Activated CD4-positive, alpha-beta memory T cell treated with anti-CD3 and anti-CD28 coated beads, Interleukin-2, amount 10 ng/mL, durations not matched to agents 7 days and 5 days (primary cell): ENCODE data around the gene NTRK3. TPM values are rescaled to one million over a fixed set of nuclear protein-coding genes. Genes with fewer than 3 reads are reported as not detected.

Experiments used
- CTCF ChIA-PET: fragments of 350-600 bp; sonication (Branson Sonifier 250); formaldehyde crosslinking; loops from one replicate; lab custom pipeline; 2021; ENCODE audit warnings: antibody characterized with exemption, inconsistent platforms; lab: Charles Lee
- POLR2A ChIA-PET: fragments of 350-600 bp; sonication (Branson Sonifier 250); formaldehyde crosslinking; loops from one replicate; lab custom pipeline; 2021; ENCODE audit warnings: antibody characterized with exemption; lab: Charles Lee
- DNase-seq: peaks from one replicate; pipeline ENCODE4 v3.0.0-alpha.2; 2020
- H3K27ac Mint-ChIP-seq: one replicate; pipeline ENCODE4 v1.8.0; 2021; ENCODE audit warnings: mild to moderate bottlenecking, mixed read lengths
- H3K27me3 Mint-ChIP-seq: one replicate; pipeline ENCODE4 v1.8.0; 2021; ENCODE audit warnings: mixed read lengths
- H3K36me3 Mint-ChIP-seq: one replicate; pipeline ENCODE4 v1.8.0; 2021; ENCODE audit warnings: low read depth, mixed read lengths
- H3K4me1 Mint-ChIP-seq: one replicate; pipeline ENCODE4 v1.8.0; 2021; ENCODE audit warnings: mixed read lengths
- H3K4me3 Mint-ChIP-seq: one replicate; pipeline ENCODE4 v1.8.0; 2021; ENCODE audit warnings: mild to moderate bottlenecking, mixed read lengths
- H3K9me3 Mint-ChIP-seq: one replicate; pipeline ENCODE4 v1.8.0; 2021; ENCODE audit warnings: mixed read lengths
- total RNA-seq, 2 experiments: library from RNA; stranded (reverse); gene quantifications; one replicate each; pipeline ENCODE4 v1.2.3, GENCODE V29; 2021

NTRK3 gene
- total RNA-seq, 2 experiments from 2014 or later: not detected

- Mint-ChIP-seq H3K4me1 (no peaks in the 10 kb centered on the region), H3K27me3 (peaks cover 9% of the 10 kb centered on the region), H3K4me3 (no peak overlapping the region), H3K9me3 (no peaks in the 10 kb centered on the region), H3K36me3 (no peaks in the 10 kb centered on the region), H3K27ac (no peak overlapping the region)
- ChIA-PET CTCF (no interaction called here), POLR2A (no interaction called here)
- no peak for DNase-seq
These were observed 47.4 kb downstream of the NTRK3 start for GRCh38 chr15:88209111-88209510.

GRCh38 chr15:88208396-88208795 lies 48.1 kb downstream of the NTRK3 start:
- DNase-seq: no peak
- CTCF ChIA-PET: no interaction called here
- no peaks in the 10 kb centered on the region for H3K36me3 Mint-ChIP-seq
- H3K27ac Mint-ChIP-seq: no peak overlapping the region
- POLR2A ChIA-PET: no interaction called here
- no peak overlapping the region for H3K4me3 Mint-ChIP-seq
- H3K4me1 Mint-ChIP-seq: no peaks in the 10 kb centered on the region
- H3K27me3 Mint-ChIP-seq: peaks cover 9% of the 10 kb centered on the region
- no peaks in the 10 kb centered on the region for H3K9me3 Mint-ChIP-seq

- Mint-ChIP-seq H3K4me1 (no peaks in the 10 kb centered on the region), H3K27me3 (peaks cover 9% of the 10 kb centered on the region), H3K4me3 (no peak overlapping the region), H3K9me3 (no peaks in the 10 kb centered on the region), H3K36me3 (no peaks in the 10 kb centered on the region), H3K27ac (no peak overlapping the region)
- ChIA-PET POLR2A (no interaction called here), CTCF (no interaction called here)
- DNase-seq: no peak
These were observed 49.0 kb downstream of the NTRK3 start for GRCh38 chr15:88207565-88207964.

GRCh38 chr15:88204584-88204983 lies 52.0 kb downstream of the NTRK3 start:
- H3K36me3 Mint-ChIP-seq: no peaks in the 10 kb centered on the region
- peaks cover 7% of the 10 kb centered on the region for H3K27me3 Mint-ChIP-seq
- no peaks in the 10 kb centered on the region for H3K4me1 Mint-ChIP-seq
- H3K4me3 Mint-ChIP-seq: no peak overlapping the region
- ChIA-PET POLR2A (no interaction called here), CTCF (no interaction called here)
- no peak for DNase-seq
- no peak overlapping the region for H3K27ac Mint-ChIP-seq
- H3K9me3 Mint-ChIP-seq: no peaks in the 10 kb centered on the region

GRCh38 chr15:88202231-88202630 lies 54.3 kb downstream of the NTRK3 start:
- H3K9me3 Mint-ChIP-seq: no peaks in the 10 kb centered on the region
- no peak overlapping the region for H3K27ac Mint-ChIP-seq
- CTCF ChIA-PET: no interaction called here
- H3K4me3 Mint-ChIP-seq: no peak overlapping the region
- H3K4me1 Mint-ChIP-seq: no peaks in the 10 kb centered on the region
- no peaks in the 10 kb centered on the region for H3K36me3 Mint-ChIP-seq
- DNase-seq: no peak
- H3K27me3 Mint-ChIP-seq: no peaks in the 10 kb centered on the region
- POLR2A ChIA-PET: no interaction called here

GRCh38 chr15:88201207-88201606 lies 55.3 kb downstream of the NTRK3 start:
- no peaks in the 10 kb centered on the region for H3K27me3 Mint-ChIP-seq
- DNase-seq: no peak
- ChIA-PET CTCF (no interaction called here), POLR2A (no interaction called here)
- no peaks in the 10 kb centered on the region for H3K4me1 Mint-ChIP-seq
- H3K9me3 Mint-ChIP-seq: no peaks in the 10 kb centered on the region
- H3K27ac Mint-ChIP-seq: no peak overlapping the region
- no peaks in the 10 kb centered on the region for H3K36me3 Mint-ChIP-seq
- H3K4me3 Mint-ChIP-seq: no peak overlapping the region

GRCh38 chr15:88196961-88197360 lies 59.6 kb downstream of the NTRK3 start:
- POLR2A ChIA-PET: no interaction called here
- DNase-seq: no peak
- Mint-ChIP-seq H3K4me1 (no peaks in the 10 kb centered on the region), H3K4me3 (no peak overlapping the region), H3K27ac (no peak overlapping the region), H3K9me3 (no peaks in the 10 kb centered on the region), H3K36me3 (no peaks in the 10 kb centered on the region), H3K27me3 (no peaks in the 10 kb centered on the region)
- CTCF ChIA-PET: no interaction called here

- H3K36me3 Mint-ChIP-seq: no peaks in the 10 kb centered on the region
- DNase-seq: no peak
These were observed 62.4 kb downstream of the NTRK3 start for GRCh38 chr15:88194162-88194561.

GRCh38 chr15:88193415-88193814 lies 63.1 kb downstream of the NTRK3 start:
- no peaks in the 10 kb centered on the region for H3K4me1 Mint-ChIP-seq
- no peaks in the 10 kb centered on the region for H3K9me3 Mint-ChIP-seq
- ChIA-PET CTCF (interaction anchor here (0.6 kb wide), 1 partner anchor 218 kb away, joined by 3 read pairs; no protein-coding TSS in a partner anchor), POLR2A (no interaction called here)
- no peaks in the 10 kb centered on the region for H3K27me3 Mint-ChIP-seq
- no peak overlapping the region for H3K4me3 Mint-ChIP-seq
- no peaks in the 10 kb centered on the region for H3K36me3 Mint-ChIP-seq
- DNase-seq: no peak
- H3K27ac Mint-ChIP-seq: no peak overlapping the region

More at GRCh38 chr15:88194162-88194561, 62.4 kb downstream of the NTRK3 start:
- Mint-ChIP-seq H3K9me3 (no peaks in the 10 kb centered on the region), H3K4me1 (no peaks in the 10 kb centered on the region), H3K27ac (no peak overlapping the region), H3K27me3 (no peaks in the 10 kb centered on the region), H3K4me3 (no peak overlapping the region)
- CTCF ChIA-PET: no interaction called here
- POLR2A ChIA-PET: no interaction called here

GRCh38 chr15:88191812-88192165 lies 64.8 kb downstream of the NTRK3 start:
- ChIA-PET POLR2A (no interaction called here), CTCF (no interaction called here)
- no peak overlapping the region for H3K4me3 Mint-ChIP-seq
- H3K4me1 Mint-ChIP-seq: no peaks in the 10 kb centered on the region
- H3K27ac Mint-ChIP-seq: no peak overlapping the region
- H3K36me3 Mint-ChIP-seq: no peaks in the 10 kb centered on the region
- peaks cover 2% of the 10 kb centered on the region for H3K27me3 Mint-ChIP-seq
- no peak for DNase-seq
- H3K9me3 Mint-ChIP-seq: no peaks in the 10 kb centered on the region

- ChIA-PET CTCF (no interaction called here), POLR2A (no interaction called here)
- H3K27ac Mint-ChIP-seq: no peak overlapping the region
- H3K4me1 Mint-ChIP-seq: no peaks in the 10 kb centered on the region
- peaks cover 2% of the 10 kb centered on the region for H3K27me3 Mint-ChIP-seq
- no peak overlapping the region for H3K4me3 Mint-ChIP-seq
- DNase-seq: no peak
- no peaks in the 10 kb centered on the region for H3K36me3 Mint-ChIP-seq
- no peaks in the 10 kb centered on the region for H3K9me3 Mint-ChIP-seq
These were observed 66.3 kb downstream of the NTRK3 start for GRCh38 chr15:88190232-88190631.

GRCh38 chr15:88188300-88188699 lies 68.2 kb downstream of the NTRK3 start:
- CTCF ChIA-PET: no interaction called here
- H3K36me3 Mint-ChIP-seq: no peaks in the 10 kb centered on the region

GRCh38 chr15:88187195-88187594 lies 69.3 kb downstream of the NTRK3 start:
- DNase-seq: no peak
- Mint-ChIP-seq H3K9me3 (no peaks in the 10 kb centered on the region), H3K27me3 (peaks cover 2% of the 10 kb centered on the region), H3K4me1 (no peaks in the 10 kb centered on the region), H3K27ac (no peak overlapping the region), H3K36me3 (no peaks in the 10 kb centered on the region), H3K4me3 (no peak overlapping the region)
- CTCF ChIA-PET: no interaction called here
- POLR2A ChIA-PET: no interaction called here

More at GRCh38 chr15:88188300-88188699, 68.2 kb downstream of the NTRK3 start:
- Mint-ChIP-seq H3K9me3 (no peaks in the 10 kb centered on the region), H3K4me3 (no peak overlapping the region), H3K4me1 (no peaks in the 10 kb centered on the region), H3K27me3 (peaks cover 2% of the 10 kb centered on the region), H3K27ac (no peak overlapping the region)
- POLR2A ChIA-PET: no interaction called here
- DNase-seq: no peak

- Mint-ChIP-seq H3K4me1 (no peaks in the 10 kb centered on the region), H3K27ac (no peak overlapping the region), H3K4me3 (no peak overlapping the region), H3K9me3 (no peaks in the 10 kb centered on the region), H3K27me3 (peaks cover 2% of the 10 kb centered on the region), H3K36me3 (no peaks in the 10 kb centered on the region)
- no peak for DNase-seq
- POLR2A ChIA-PET: no interaction called here
- CTCF ChIA-PET: no interaction called here
These were observed 71.0 kb downstream of the NTRK3 start for GRCh38 chr15:88185584-88185983.
